ENCODE results near the gene ACAN. TPM values are rescaled to one million over a fixed set of nuclear protein-coding genes. Genes with fewer than 3 reads are reported as not detected.
A peak's percentile ranks its signal among the peaks of the same experiment; 100 is the strongest.

Gene ACAN
- total RNA-seq, 1 experiment from 2014 or later, result 0.50 TPM

GRCh38 chr15:88904624-88905327 lies 101.5 kb downstream of the ACAN start:
- peak overlapping the region in 1 of 2 experiments; percentile 51; a peak in 1 of 5 replicates for H3K4me3 Mint-ChIP-seq
- peak overlapping the region in 2 of 3 experiments; percentile 75 to 91; a peak in 4 of 7 replicates for H3K27ac Mint-ChIP-seq
- H2BK15ac ChIP-seq (ENCODE audit: low read depth, low read length), result no peak overlapping the region
- no peak overlapping the region for H3K9ac ChIP-seq (ENCODE audit: extremely low read depth, insufficient read length, low read length)
- H3K27me3 ChIP-seq (ENCODE audit: insufficient read depth, low read length), result no peaks in the 10 kb centered on the region
- H4K8ac ChIP-seq (replicated peaks; ENCODE audit: insufficient read length, low read depth, low read length), result no peak overlapping the region
- no peak overlapping the region for H3K23ac ChIP-seq (ENCODE audit: insufficient read length, low read depth, low read length)
- no peak overlapping the region for H4K5ac ChIP-seq (ENCODE audit: insufficient read length, low read depth, low read length)
- H4K20me1 ChIP-seq (ENCODE audit: control insufficient read depth, insufficient read depth, insufficient read length), result no peaks in the 10 kb centered on the region
- no peak overlapping the region for H2BK20ac ChIP-seq (ENCODE audit: low read depth, low read length, poor library complexity, severe bottlenecking)
- H3K4me2 ChIP-seq (ENCODE audit: insufficient read depth, insufficient read length, low read length), result no peak overlapping the region
- no peaks in the 10 kb centered on the region for H3K27me3 Mint-ChIP-seq (ENCODE audit: low read depth)
- H2BK12ac ChIP-seq (ENCODE audit: insufficient read length, low read depth, low read length), result no peak overlapping the region
- WGBS (ENCODE audit: extremely low coverage, insufficient read length, low lambda C conversion rate), result no CpG with 5 or more reads among the region's 10 CpGs
- no peak overlapping the region for H2AK5ac ChIP-seq (ENCODE audit: insufficient read length, low read length)
- no peak overlapping the region for H3K27ac ChIP-seq (ENCODE audit: insufficient read length, low read depth, low read length)
- no peak overlapping the region for H2BK120ac ChIP-seq (ENCODE audit: low read depth, low read length, poor library complexity, severe bottlenecking)
- TF ChIP-seq CTCF (conservative IDR thresholded peaks at IDR 0.05), result peak; percentile 99
- no peak overlapping the region for H3K56ac ChIP-seq (ENCODE audit: insufficient read length, low read depth, low read length)
- no peak overlapping the region for H2BK5ac ChIP-seq (ENCODE audit: insufficient read length, low read length)
- no peak overlapping the region for H3K18ac ChIP-seq (ENCODE audit: insufficient read length, low read depth, low read length)
- peaks cover 13% of the 10 kb centered on the region for H3K79me1 ChIP-seq (ENCODE audit: insufficient read depth, low read depth, low read length, poor library complexity, severe bottlenecking)
- H2AFZ ChIP-seq (ENCODE audit: low read length), result no peak overlapping the region
- H3K4me1 ChIP-seq (ENCODE audit: insufficient read depth, low read length), result peaks cover 2% of the 10 kb centered on the region; the same call in 1 of the 2 replicates
- no peak overlapping the region for H3T11ph ChIP-seq (ENCODE audit: low read length)
- H4K91ac ChIP-seq (ENCODE audit: insufficient read length, low read depth, low read length), result no peak overlapping the region
- H3K36me3 Mint-ChIP-seq (ENCODE audit: insufficient read depth in 1 of 3, low read depth in 3 of 3), result peaks cover 83 to 98% (median 97%) of the 10 kb centered on the region in 3 experiments
- no peak overlapping the region for H3K4ac ChIP-seq (ENCODE audit: low read depth, low read length)
- peak; percentile 86 for DNase-seq
- H3K9me3 Mint-ChIP-seq, result no peaks in the 10 kb centered on the region
- no peak overlapping the region for H3K14ac ChIP-seq (ENCODE audit: insufficient read depth, low read length)
- H3K4me1 Mint-ChIP-seq, result peaks cover 33 to 88% of the 10 kb centered on the region in 2 experiments
- H3K23me2 ChIP-seq (ENCODE audit: insufficient read length, low read depth, low read length, poor library complexity, severe bottlenecking), result no peaks in the 10 kb centered on the region
- H3K79me2 ChIP-seq (ENCODE audit: insufficient read depth, low read length), result peaks cover 4% of the 10 kb centered on the region; the same call in 1 of the 2 replicates
- H3K9me3 ChIP-seq (ENCODE audit: control insufficient read depth, low read depth, low read length), result no peaks in the 10 kb centered on the region
